Endothelial cell (in vitro differentiated cells): ENCODE results near the gene KLHL26. TPM values are rescaled to one million over a fixed set of nuclear protein-coding genes. Genes with fewer than 3 reads are reported as not detected.

Experiments used
- DNase-seq: peaks from one replicate; pipeline ENCODE4 v3.0.0; 2021; ENCODE audit warnings: low spot score
- H3K27ac Mint-ChIP-seq: one replicate; pipeline ENCODE4 v1.8.0; 2021; ENCODE audit warnings: mixed read lengths, inconsistent platforms; ENCODE audit not compliant: unreplicated experiment
- H3K27me3 Mint-ChIP-seq: one replicate; pipeline ENCODE4 v1.8.0; 2021; ENCODE audit warnings: mild to moderate bottlenecking, moderate library complexity, mixed read lengths, inconsistent platforms; ENCODE audit not compliant: unreplicated experiment
- H3K36me3 Mint-ChIP-seq: one replicate; pipeline ENCODE4 v1.8.0; 2021; ENCODE audit warnings: mild to moderate bottlenecking, low read depth, mixed read lengths, inconsistent platforms; ENCODE audit not compliant: unreplicated experiment
- H3K4me1 Mint-ChIP-seq: one replicate; pipeline ENCODE4 v1.8.0; 2021; ENCODE audit warnings: mild to moderate bottlenecking, mixed read lengths, inconsistent platforms; ENCODE audit not compliant: unreplicated experiment
- H3K4me3 Mint-ChIP-seq: one replicate; pipeline ENCODE4 v1.8.0; 2021; ENCODE audit warnings: mild to moderate bottlenecking, mixed read lengths, inconsistent platforms; ENCODE audit not compliant: unreplicated experiment
- H3K9me3 Mint-ChIP-seq: one replicate; pipeline ENCODE4 v1.8.0; 2021; ENCODE audit warnings: mixed read lengths, inconsistent platforms; ENCODE audit not compliant: unreplicated experiment
- total RNA-seq: library from RNA; stranded (reverse); fragmentation: NEBNext Ultra II Directional; extraction: Animal tissue kit (Norgen Biotek cat#: 25700); gene quantifications from one replicate; pipeline ENCODE4 v1.2.1, GENCODE V29; 2021; ENCODE audit not compliant: unreplicated experiment
- TF ChIP-seq, protein P1 (sequence below): fragments of 200-600 bp; sonication (generic); IDR thresholded peaks from one replicate; pipeline ENCODE4 v1.5.0; 2021; ENCODE audit warnings: antibody characterized with exemption; ENCODE audit not compliant: unreplicated experiment

Gene KLHL26
- total RNA-seq, 1 donor from 2014 or later: 5.1 TPM

DNA sequence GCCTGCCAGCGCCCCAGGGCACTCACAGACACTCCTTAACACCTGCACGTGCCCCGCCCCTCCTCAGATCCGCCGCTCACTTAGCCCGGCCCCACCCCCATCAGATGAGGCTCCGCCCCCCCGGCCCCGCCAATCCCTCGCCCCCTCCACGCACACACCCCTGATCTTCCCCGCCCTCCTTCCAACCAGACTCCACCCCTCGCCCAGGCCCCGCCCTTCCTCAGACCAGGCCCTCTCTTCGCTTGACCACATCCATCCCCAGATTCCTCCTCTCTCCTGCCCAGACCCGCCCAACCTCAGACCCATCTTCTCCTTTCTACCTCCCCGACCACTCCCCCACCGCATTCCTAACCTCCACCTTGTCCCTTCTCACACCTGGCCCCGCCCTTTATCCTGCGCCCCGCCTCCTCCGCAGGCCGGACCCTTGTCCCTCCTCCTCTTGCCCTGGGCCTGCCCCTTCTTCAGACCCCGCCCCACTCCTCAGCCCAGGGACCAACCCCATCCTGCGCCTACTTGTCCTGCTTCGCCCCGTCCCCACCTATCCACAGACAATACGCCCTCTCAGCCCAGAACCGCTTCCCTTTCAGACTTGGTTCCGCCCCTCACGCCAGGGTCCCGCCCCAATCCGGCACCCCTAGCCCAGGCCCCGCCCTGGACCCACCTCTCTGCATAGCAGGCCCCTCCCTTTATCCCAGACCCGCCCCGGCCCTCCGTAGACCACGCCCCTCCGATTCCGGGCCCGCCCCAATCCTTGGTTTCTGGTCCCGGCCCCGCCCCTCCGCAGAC is 452 bp upstream of the KLHL26 start:
- Mint-ChIP-seq H3K9me3 (no peaks in the 10 kb centered on the region), H3K27me3 (peaks cover 11% of the 10 kb centered on the region), H3K36me3 (peaks cover 8% of the 10 kb centered on the region), H3K4me3 (peak overlapping the region; percentile 84), H3K27ac (no peak overlapping the region), H3K4me1 (peaks cover 2% of the 10 kb centered on the region)
- DNase-seq: peak; percentile 98
- TF ChIP-seq, protein P1, sequence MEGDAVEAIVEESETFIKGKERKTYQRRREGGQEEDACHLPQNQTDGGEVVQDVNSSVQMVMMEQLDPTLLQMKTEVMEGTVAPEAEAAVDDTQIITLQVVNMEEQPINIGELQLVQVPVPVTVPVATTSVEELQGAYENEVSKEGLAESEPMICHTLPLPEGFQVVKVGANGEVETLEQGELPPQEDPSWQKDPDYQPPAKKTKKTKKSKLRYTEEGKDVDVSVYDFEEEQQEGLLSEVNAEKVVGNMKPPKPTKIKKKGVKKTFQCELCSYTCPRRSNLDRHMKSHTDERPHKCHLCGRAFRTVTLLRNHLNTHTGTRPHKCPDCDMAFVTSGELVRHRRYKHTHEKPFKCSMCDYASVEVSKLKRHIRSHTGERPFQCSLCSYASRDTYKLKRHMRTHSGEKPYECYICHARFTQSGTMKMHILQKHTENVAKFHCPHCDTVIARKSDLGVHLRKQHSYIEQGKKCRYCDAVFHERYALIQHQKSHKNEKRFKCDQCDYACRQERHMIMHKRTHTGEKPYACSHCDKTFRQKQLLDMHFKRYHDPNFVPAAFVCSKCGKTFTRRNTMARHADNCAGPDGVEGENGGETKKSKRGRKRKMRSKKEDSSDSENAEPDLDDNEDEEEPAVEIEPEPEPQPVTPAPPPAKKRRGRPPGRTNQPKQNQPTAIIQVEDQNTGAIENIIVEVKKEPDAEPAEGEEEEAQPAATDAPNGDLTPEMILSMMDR: no peak

DNA sequence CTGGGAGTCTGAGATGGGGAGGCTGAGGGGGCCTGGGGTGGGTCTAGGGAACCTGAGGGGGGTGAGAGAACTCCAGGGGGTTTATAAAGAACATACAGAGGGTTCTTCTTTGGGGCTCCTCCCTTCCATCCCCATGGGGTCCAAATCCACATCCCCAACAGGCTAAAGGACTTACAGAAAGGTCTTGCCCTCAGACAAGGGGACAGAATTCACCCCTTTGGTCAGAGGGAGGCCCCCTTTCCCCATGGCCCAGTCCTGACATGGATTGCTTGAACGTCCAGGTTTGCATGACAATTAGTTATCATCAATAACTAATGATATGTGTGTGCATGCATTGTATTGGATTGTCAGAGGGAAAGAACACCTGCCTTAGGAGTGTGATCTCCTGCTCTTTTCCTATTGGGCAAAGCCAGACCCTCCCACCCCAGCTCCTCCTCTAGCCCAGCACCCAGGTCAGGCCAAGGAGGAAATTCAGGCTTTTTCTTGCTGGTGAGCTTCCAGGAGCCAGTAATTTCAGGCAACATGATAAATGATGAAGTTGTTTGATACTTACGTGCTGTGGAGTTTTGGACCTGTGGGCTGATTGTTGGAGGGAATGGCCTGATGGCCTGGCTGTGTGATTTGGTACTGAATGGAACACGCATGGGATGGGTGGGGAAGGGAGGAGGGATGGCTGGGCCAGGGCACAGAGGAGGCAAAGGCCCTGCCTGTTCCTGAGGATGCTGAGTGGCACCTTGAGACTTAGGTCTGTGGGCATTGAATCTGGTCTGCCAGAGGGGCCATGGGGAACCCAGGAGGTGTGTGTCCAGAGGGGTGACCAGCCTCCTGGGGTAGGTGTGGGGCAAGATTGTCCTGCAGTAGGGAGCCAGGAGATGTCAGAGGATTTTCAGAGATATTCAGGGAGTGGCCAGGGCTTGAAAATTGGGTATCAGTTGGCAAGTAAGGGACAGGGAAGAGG is 1.1 kb downstream of the KLHL26 start:
- Mint-ChIP-seq H3K36me3 (peaks cover 8% of the 10 kb centered on the region), H3K9me3 (no peaks in the 10 kb centered on the region), H3K27ac (no peak overlapping the region), H3K27me3 (peaks cover 11% of the 10 kb centered on the region), H3K4me3 (peak overlapping the region; percentile 86), H3K4me1 (peaks cover 2% of the 10 kb centered on the region)
- DNase-seq: no peak
- TF ChIP-seq, protein P1: no peak

DNA sequence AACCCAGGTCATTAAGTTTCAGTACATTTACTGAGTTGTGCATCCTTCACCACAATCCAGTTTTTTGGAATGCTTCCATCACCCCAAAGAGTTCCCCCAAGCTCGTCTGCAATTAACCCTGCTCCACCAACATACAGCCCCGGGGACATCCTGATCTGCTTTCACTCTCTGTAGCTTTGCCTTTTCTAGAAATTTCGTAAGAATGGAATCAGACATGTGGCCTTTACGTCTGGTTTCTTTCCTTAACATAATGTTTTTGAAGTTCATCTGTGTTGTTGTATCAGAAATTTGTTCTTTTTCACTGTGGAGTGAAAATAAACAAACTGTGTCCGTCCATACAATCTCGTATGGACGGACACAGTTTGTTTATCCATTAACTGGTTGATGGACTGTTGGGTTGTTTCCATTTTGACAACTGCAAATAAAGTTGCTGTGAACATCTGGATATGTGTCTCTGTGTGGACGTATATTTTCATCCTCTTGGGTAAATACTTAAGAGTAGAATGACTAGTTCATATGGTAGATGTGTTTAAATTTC is 2.9 kb downstream of the KLHL26 start:
- TF ChIP-seq, protein P1: no peak
- Mint-ChIP-seq H3K4me1 (peaks cover 8% of the 10 kb centered on the region), H3K4me3 (no peak overlapping the region), H3K36me3 (peaks cover 6% of the 10 kb centered on the region), H3K27me3 (peaks cover 10% of the 10 kb centered on the region), H3K27ac (no peak overlapping the region), H3K9me3 (no peaks in the 10 kb centered on the region)
- no peak for DNase-seq

DNA sequence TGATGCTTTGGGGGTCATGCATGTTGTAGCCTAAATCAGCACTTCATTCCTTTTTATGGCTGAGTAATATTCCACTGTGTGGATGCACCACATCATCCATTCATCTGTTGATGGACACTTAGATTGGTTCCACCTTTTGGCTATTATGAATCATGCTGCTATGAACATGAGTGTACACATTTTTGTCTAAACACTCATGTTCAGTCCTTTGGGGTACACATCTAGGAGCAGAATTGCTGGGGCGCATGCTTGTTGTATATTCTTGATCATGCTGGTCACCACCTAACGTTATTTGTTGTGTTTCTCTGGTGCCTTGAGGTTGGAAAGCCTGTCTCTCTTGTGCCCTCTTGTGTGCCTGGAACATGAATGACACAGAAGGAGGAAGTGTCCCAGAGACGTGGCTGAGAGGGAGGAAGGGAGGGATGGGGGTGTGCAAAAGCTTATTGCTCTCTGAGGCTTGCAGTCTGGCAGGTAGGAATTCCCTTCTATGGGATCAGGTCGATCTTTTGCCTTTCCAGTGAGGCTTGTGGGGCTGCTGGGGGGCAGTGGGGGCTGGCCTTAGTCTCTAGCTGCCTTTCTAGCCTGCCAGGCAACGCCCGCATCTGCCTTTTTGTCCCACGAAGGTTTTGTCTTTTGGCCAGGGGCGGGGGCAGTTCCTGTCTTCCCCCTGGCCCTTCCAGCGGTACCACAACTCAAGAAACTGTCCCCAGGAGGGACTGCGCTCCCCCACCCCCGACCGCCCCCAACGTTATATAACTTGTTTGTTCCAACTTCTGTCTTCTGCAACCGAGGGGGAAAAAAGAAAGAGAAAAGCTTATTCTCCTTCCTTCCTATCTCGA is 7.6 kb downstream of the KLHL26 start:
- DNase-seq: no peak
- H3K27me3 Mint-ChIP-seq: peaks cover 5% of the 10 kb centered on the region
- no peaks in the 10 kb centered on the region for H3K9me3 Mint-ChIP-seq

More for the DNA sequence above, 7.6 kb downstream of the KLHL26 start:
- peaks cover 6% of the 10 kb centered on the region for H3K4me1 Mint-ChIP-seq
- H3K36me3 Mint-ChIP-seq: no peaks in the 10 kb centered on the region
- no peak overlapping the region for H3K27ac Mint-ChIP-seq
- TF ChIP-seq, protein P1: no peak
- no peak overlapping the region for H3K4me3 Mint-ChIP-seq
